Panc1 (cell line): ENCODE measurements around the gene RNF125.

ENCODE experiments used
- CTCF ChIP-seq: fragments of 450-650 bp; IDR thresholded peaks from 2 replicates; pipeline ENCODE4 v1.5.1; 2017; ENCODE audit warnings: mild to moderate bottlenecking
- POLR2AphosphoS5 ChIP-seq: IDR thresholded peaks from 2 replicates; pipeline ENCODE4 v1.6.1; 2012; ENCODE audit warnings: mild to moderate bottlenecking, low read depth, low read length, moderate library complexity
- SIN3A ChIP-seq: IDR thresholded peaks from 2 replicates; pipeline ENCODE4 v1.6.1; 2012; ENCODE audit warnings: low read depth, mild to moderate bottlenecking, low read length, moderate library complexity, borderline replicate concordance; ENCODE audit not compliant: insufficient read depth
- TCF7L2 ChIP-seq: IDR thresholded peaks from 2 replicates; pipeline ENCODE4 v1.6.1; 2011; ENCODE audit warnings: mild to moderate bottlenecking, low read depth, low read length, inconsistent platforms
- TF ChIP-seq, protein P1 (sequence below), 2 experiments: IDR thresholded peaks; 2 replicates each; pipeline ENCODE4 v1.6.1; 2011 to 2012; ENCODE audit warnings: low read depth in 2 of 2, control low read depth in 1 of 2, low read length in 1 of 2, mild to moderate bottlenecking in 1 of 2, moderate library complexity in 1 of 2; ENCODE audit not compliant: insufficient read depth in 1 of 2

GRCh38 chr18:32091325-32091723, 72.7 kb downstream of the RNF125 start:
- TF ChIP-seq CTCF = no peak
- TF ChIP-seq POLR2AphosphoS5 = no peak
- TF ChIP-seq, protein P1, sequence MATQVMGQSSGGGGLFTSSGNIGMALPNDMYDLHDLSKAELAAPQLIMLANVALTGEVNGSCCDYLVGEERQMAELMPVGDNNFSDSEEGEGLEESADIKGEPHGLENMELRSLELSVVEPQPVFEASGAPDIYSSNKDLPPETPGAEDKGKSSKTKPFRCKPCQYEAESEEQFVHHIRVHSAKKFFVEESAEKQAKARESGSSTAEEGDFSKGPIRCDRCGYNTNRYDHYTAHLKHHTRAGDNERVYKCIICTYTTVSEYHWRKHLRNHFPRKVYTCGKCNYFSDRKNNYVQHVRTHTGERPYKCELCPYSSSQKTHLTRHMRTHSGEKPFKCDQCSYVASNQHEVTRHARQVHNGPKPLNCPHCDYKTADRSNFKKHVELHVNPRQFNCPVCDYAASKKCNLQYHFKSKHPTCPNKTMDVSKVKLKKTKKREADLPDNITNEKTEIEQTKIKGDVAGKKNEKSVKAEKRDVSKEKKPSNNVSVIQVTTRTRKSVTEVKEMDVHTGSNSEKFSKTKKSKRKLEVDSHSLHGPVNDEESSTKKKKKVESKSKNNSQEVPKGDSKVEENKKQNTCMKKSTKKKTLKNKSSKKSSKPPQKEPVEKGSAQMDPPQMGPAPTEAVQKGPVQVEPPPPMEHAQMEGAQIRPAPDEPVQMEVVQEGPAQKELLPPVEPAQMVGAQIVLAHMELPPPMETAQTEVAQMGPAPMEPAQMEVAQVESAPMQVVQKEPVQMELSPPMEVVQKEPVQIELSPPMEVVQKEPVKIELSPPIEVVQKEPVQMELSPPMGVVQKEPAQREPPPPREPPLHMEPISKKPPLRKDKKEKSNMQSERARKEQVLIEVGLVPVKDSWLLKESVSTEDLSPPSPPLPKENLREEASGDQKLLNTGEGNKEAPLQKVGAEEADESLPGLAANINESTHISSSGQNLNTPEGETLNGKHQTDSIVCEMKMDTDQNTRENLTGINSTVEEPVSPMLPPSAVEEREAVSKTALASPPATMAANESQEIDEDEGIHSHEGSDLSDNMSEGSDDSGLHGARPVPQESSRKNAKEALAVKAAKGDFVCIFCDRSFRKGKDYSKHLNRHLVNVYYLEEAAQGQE (IDR thresholded peaks at IDR 0.05; ENCODE audit: insufficient read depth in 1 of 2, low read depth in 2 of 2, low read length in 1 of 2) = no peak
- TF ChIP-seq SIN3A = no peak
- no peak for TF ChIP-seq TCF7L2
